ENCODE data around the gene PRRG3.
A peak's percentile ranks its signal among the peaks of the same experiment; 100 is the strongest.

PRRG3 gene

GRCh38 chrX:151694661-151695582, at the start of gene PRRG3:
Gene PRRG3 (plus strand): TSS chrX:151695458. CDS start chrX:151698815, 3,357 bp downstream.
- Histone ChIP-seq H3K27ac (ENCODE audit: low read length) (no peak within 1 kb of the TSS), H3K4me3 (ENCODE audit: low read length) (peak within 1 kb of the TSS; percentile 76; the same call in 1 of the 2 replicates), H3K4me1 (ENCODE audit: control insufficient read depth, insufficient read depth, low read length) (no peaks in the 10 kb centered on the region), H3K36me3 (ENCODE audit: control insufficient read depth, insufficient read depth, low read length) (no peaks in the 10 kb centered on the region), H3K9me3 (ENCODE audit: control insufficient read depth, insufficient read depth, low read length) (no peaks in the 10 kb centered on the region), H3K27me3 (ENCODE audit: control insufficient read depth, insufficient read depth, low read length) (no peaks in the 10 kb centered on the region)
- WGBS (ENCODE audit: insufficient coverage, insufficient read length): no CpG with 5 or more reads among the region's 100 CpGs
- DNase-seq (ENCODE audit: low read depth, low spot score): no peak

- no peaks in the 10 kb centered on the region for H3K27me3 ChIP-seq (ENCODE audit: control insufficient read depth, insufficient read depth, low read length)
- no peaks in the 10 kb centered on the region for H3K9me3 ChIP-seq (ENCODE audit: control insufficient read depth, insufficient read depth, low read length)
- H3K36me3 ChIP-seq (ENCODE audit: control insufficient read depth, insufficient read depth, low read length): no peaks in the 10 kb centered on the region
- H3K4me3 ChIP-seq (ENCODE audit: low read length): no peak overlapping the region
- DNase-seq (ENCODE audit: low read depth, low spot score): no peak
- no peak overlapping the region for H3K27ac ChIP-seq (ENCODE audit: low read length)
- no peaks in the 10 kb centered on the region for H3K4me1 ChIP-seq (ENCODE audit: control insufficient read depth, insufficient read depth, low read length)
- no CpG with 5 or more reads among the region's 6 CpGs for WGBS (ENCODE audit: insufficient coverage, insufficient read length)
These were observed 20.0 kb upstream of the PRRG3 start for GRCh38 chrX:151675121-151675746.

GRCh38 chrX:151676196-151676595, 19.1 kb upstream of the PRRG3 start:
- H3K36me3 ChIP-seq (ENCODE audit: control insufficient read depth, insufficient read depth, low read length): no peaks in the 10 kb centered on the region; the same call in 1 of the 2 replicates
- H3K27ac ChIP-seq (ENCODE audit: low read length): no peak overlapping the region
- no peaks in the 10 kb centered on the region for H3K9me3 ChIP-seq (ENCODE audit: control insufficient read depth, insufficient read depth, low read length)
- no peaks in the 10 kb centered on the region for H3K4me1 ChIP-seq (ENCODE audit: control insufficient read depth, insufficient read depth, low read length)
- no peak overlapping the region for H3K4me3 ChIP-seq (ENCODE audit: low read length)
- WGBS (ENCODE audit: insufficient coverage, insufficient read length): no CpG with 5 or more reads among the region's 4 CpGs
- no peak for DNase-seq (ENCODE audit: low read depth, low spot score)
- H3K27me3 ChIP-seq (ENCODE audit: control insufficient read depth, insufficient read depth, low read length): no peaks in the 10 kb centered on the region

DNA sequence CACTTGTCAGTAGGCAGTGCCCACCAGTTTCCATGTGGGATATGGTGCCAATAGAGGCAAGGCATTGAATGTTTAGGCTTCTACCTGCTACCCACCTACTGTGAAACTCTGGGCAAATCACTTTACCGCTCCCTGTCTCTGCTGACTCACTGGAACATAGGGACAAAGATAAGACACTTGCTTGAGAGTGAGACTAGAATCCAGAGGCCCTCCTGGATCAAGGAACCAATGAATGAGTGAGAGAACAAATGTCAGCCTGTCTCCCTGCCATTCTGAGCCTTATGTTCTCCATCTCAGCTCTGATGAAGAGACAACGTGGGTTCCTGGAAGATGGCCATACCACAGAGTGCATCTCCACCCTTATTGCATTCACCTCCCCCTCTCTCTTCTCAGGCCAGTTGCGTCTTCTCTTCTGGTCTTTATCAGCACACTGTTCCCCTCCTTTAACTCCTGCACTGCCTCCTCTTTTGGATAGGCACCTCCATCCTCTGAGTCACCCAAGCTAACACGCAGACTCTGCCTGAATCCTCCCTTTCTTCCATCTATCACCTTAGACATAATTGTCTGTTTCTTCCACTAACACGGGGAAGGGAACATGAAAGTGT, 15.4 kb upstream of the PRRG3 start:
- H3K27me3 ChIP-seq (ENCODE audit: control insufficient read depth, insufficient read depth, low read length): no peaks in the 10 kb centered on the region

GRCh38 chrX:151680805-151681204, 14.5 kb upstream of the PRRG3 start:
- DNase-seq (ENCODE audit: low read depth, low spot score): no peak
- no peaks in the 10 kb centered on the region; the same call in 1 of the 2 replicates for H3K36me3 ChIP-seq (ENCODE audit: control insufficient read depth, insufficient read depth, low read length)
- WGBS (ENCODE audit: insufficient coverage, insufficient read length): no CpG with 5 or more reads among the region's 4 CpGs
- H3K4me3 ChIP-seq (ENCODE audit: low read length): no peak overlapping the region
- no peaks in the 10 kb centered on the region for H3K4me1 ChIP-seq (ENCODE audit: control insufficient read depth, insufficient read depth, low read length)
- H3K27ac ChIP-seq (ENCODE audit: low read length): no peak overlapping the region
- no peaks in the 10 kb centered on the region for H3K9me3 ChIP-seq (ENCODE audit: control insufficient read depth, insufficient read depth, low read length)
- H3K27me3 ChIP-seq (ENCODE audit: control insufficient read depth, insufficient read depth, low read length): no peaks in the 10 kb centered on the region

More for the DNA sequence above, 15.4 kb upstream of the PRRG3 start:
- no peaks in the 10 kb centered on the region for H3K4me1 ChIP-seq (ENCODE audit: control insufficient read depth, insufficient read depth, low read length)
- DNase-seq (ENCODE audit: low read depth, low spot score): no peak
- WGBS (ENCODE audit: insufficient coverage, insufficient read length): no CpG with 5 or more reads among the region's 5 CpGs
- no peak overlapping the region for H3K4me3 ChIP-seq (ENCODE audit: low read length)
- no peaks in the 10 kb centered on the region for H3K9me3 ChIP-seq (ENCODE audit: control insufficient read depth, insufficient read depth, low read length)
- H3K27ac ChIP-seq (ENCODE audit: low read length): no peak overlapping the region
- H3K36me3 ChIP-seq (ENCODE audit: control insufficient read depth, insufficient read depth, low read length): no peaks in the 10 kb centered on the region; the same call in 1 of the 2 replicates

DNA sequence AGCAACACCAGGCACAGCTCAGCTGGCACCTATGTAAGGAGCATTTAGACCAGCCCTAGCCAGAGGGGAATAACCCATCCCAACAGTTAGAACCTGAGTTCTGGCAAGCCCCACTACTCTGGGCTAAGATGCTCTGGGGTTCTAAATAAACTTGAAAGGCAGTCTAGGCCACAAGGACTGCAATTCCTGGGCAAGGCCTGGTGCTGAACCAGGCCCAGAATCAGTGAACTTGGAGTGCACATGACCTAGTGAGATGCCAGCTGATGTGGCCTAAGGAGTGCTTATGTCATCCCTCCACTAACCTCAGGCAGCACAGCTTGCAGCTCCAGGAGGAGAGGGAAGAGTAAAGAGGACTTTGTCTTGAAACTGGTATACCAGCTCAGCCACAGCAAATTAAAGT, 7.6 kb upstream of the PRRG3 start:
- Histone ChIP-seq H3K9me3 (ENCODE audit: control insufficient read depth, insufficient read depth, low read length) (no peaks in the 10 kb centered on the region), H3K36me3 (ENCODE audit: control insufficient read depth, insufficient read depth, low read length) (no peaks in the 10 kb centered on the region), H3K27ac (ENCODE audit: low read length) (no peak overlapping the region), H3K27me3 (ENCODE audit: control insufficient read depth, insufficient read depth, low read length) (no peaks in the 10 kb centered on the region), H3K4me1 (ENCODE audit: control insufficient read depth, insufficient read depth, low read length) (no peaks in the 10 kb centered on the region), H3K4me3 (ENCODE audit: low read length) (no peak overlapping the region)
- no peak for DNase-seq (ENCODE audit: low read depth, low spot score)

GRCh38 chrX:151688695-151689094, 6.6 kb upstream of the PRRG3 start:
- Histone ChIP-seq H3K27ac (ENCODE audit: low read length) (no peak overlapping the region), H3K4me3 (ENCODE audit: low read length) (no peak overlapping the region), H3K4me1 (ENCODE audit: control insufficient read depth, insufficient read depth, low read length) (no peaks in the 10 kb centered on the region), H3K9me3 (ENCODE audit: control insufficient read depth, insufficient read depth, low read length) (no peaks in the 10 kb centered on the region), H3K27me3 (ENCODE audit: control insufficient read depth, insufficient read depth, low read length) (no peaks in the 10 kb centered on the region), H3K36me3 (ENCODE audit: control insufficient read depth, insufficient read depth, low read length) (no peaks in the 10 kb centered on the region)
- no peak for DNase-seq (ENCODE audit: low read depth, low spot score)

DNA sequence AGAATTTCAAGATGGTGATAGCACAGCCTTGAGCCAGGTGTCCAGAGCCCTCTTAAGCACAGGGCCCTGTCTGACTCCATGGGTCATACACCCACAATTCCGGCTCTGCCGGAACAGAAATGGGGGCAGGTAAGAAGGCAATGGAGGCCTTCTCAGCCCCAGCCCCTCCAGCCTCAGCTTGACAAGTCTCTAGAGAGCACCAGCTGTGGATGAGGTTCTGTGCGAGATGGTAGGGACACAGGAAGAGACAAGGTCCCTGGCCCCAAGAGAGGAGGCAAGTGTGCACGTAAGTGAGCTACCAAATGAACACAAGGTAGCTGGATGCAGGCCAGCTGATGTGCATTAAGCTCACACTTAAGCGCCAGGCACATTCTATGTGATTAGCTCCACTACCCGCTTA, 2.4 kb upstream of the PRRG3 start:
- Histone ChIP-seq H3K36me3 (ENCODE audit: control insufficient read depth, insufficient read depth, low read length) (no peaks in the 10 kb centered on the region), H3K4me3 (ENCODE audit: low read length) (no peak overlapping the region), H3K27me3 (ENCODE audit: control insufficient read depth, insufficient read depth, low read length) (no peaks in the 10 kb centered on the region), H3K9me3 (ENCODE audit: control insufficient read depth, insufficient read depth, low read length) (no peaks in the 10 kb centered on the region), H3K27ac (ENCODE audit: low read length) (no peak overlapping the region), H3K4me1 (ENCODE audit: control insufficient read depth, insufficient read depth, low read length) (no peaks in the 10 kb centered on the region)
- WGBS (ENCODE audit: insufficient coverage, insufficient read length): no CpG with 5 or more reads among the region's 6 CpGs
- DNase-seq (ENCODE audit: low read depth, low spot score): no peak

GRCh38 chrX:151694121-151694520, 1.1 kb upstream of the PRRG3 start:
- no peak overlapping the region for H3K27ac ChIP-seq (ENCODE audit: low read length)
- H3K4me3 ChIP-seq (ENCODE audit: low read length): peak overlapping the region; percentile 76; the same call in 1 of the 2 replicates
- no peaks in the 10 kb centered on the region for H3K36me3 ChIP-seq (ENCODE audit: control insufficient read depth, insufficient read depth, low read length)
- H3K4me1 ChIP-seq (ENCODE audit: control insufficient read depth, insufficient read depth, low read length): no peaks in the 10 kb centered on the region
- H3K9me3 ChIP-seq (ENCODE audit: control insufficient read depth, insufficient read depth, low read length): no peaks in the 10 kb centered on the region
- H3K27me3 ChIP-seq (ENCODE audit: control insufficient read depth, insufficient read depth, low read length): no peaks in the 10 kb centered on the region
- no peak for DNase-seq (ENCODE audit: low read depth, low spot score)
- no CpG with 5 or more reads among the region's 12 CpGs for WGBS (ENCODE audit: insufficient coverage, insufficient read length)

- H3K27me3 ChIP-seq (ENCODE audit: control insufficient read depth, insufficient read depth, low read length): no peaks in the 10 kb centered on the region
- no peak for DNase-seq (ENCODE audit: low read depth, low spot score)
- H3K36me3 ChIP-seq (ENCODE audit: control insufficient read depth, insufficient read depth, low read length): no peaks in the 10 kb centered on the region
- peak overlapping the region; percentile 76; the same call in 1 of the 2 replicates for H3K4me3 ChIP-seq (ENCODE audit: low read length)
- H3K27ac ChIP-seq (ENCODE audit: low read length): no peak overlapping the region
- no peaks in the 10 kb centered on the region for H3K9me3 ChIP-seq (ENCODE audit: control insufficient read depth, insufficient read depth, low read length)
- WGBS (ENCODE audit: insufficient coverage, insufficient read length): no CpG with 5 or more reads among the region's 19 CpGs
- no peaks in the 10 kb centered on the region for H3K4me1 ChIP-seq (ENCODE audit: control insufficient read depth, insufficient read depth, low read length)
These were observed 504 bp downstream of the PRRG3 start for GRCh38 chrX:151695583-151696340.

Measured in iPS DF 6.9 (cell line).